HUES6 (cell line): Measurements from ENCODE around the gene CCDC54.
A peak's percentile ranks its signal among the peaks of the same experiment; 100 is the strongest.

Source experiments
- H3K27ac ChIP-seq: 2 replicates; pipeline ENCODE4 v1.7.0; 2013; ENCODE audit warnings: low read depth, mild to moderate bottlenecking, low read length, inconsistent platforms
- H3K27me3 ChIP-seq: 2 replicates; pipeline ENCODE4 v1.6.1; 2013; ENCODE audit warnings: low read length; ENCODE audit not compliant: control insufficient read depth, insufficient read depth
- H3K36me3 ChIP-seq: 2 replicates; pipeline ENCODE4 v1.6.1; 2013; ENCODE audit warnings: low read length; ENCODE audit not compliant: control insufficient read depth, insufficient read depth
- H3K4me1 ChIP-seq: 2 replicates; pipeline ENCODE4 v1.6.1; 2013; ENCODE audit warnings: low read length; ENCODE audit not compliant: control insufficient read depth, insufficient read depth
- H3K4me3 ChIP-seq: 2 replicates; pipeline ENCODE4 v1.5.1; 2013; ENCODE audit warnings: low read depth, low read length
- H3K9ac ChIP-seq: one replicate; pipeline ENCODE4 v1.6.1; 2013; ENCODE audit warnings: mild to moderate bottlenecking, low read length
- H3K9me3 ChIP-seq: 2 replicates; pipeline ENCODE4 v1.6.1; 2013; ENCODE audit warnings: low read depth, low read length; ENCODE audit not compliant: control insufficient read depth, insufficient read depth

The CCDC54 gene

GRCh38 chr3:107366766-107367165 is 10.5 kb upstream of the CCDC54 start:
- peaks cover 12% of the 10 kb centered on the region; the same call in 1 of the 2 replicates for H3K4me1 ChIP-seq
- H3K27me3 ChIP-seq, result no peaks in the 10 kb centered on the region
- no peak overlapping the region for H3K9ac ChIP-seq
- peak overlapping the region; percentile 49; the same call in 1 of the 2 replicates for H3K27ac ChIP-seq
- no peaks in the 10 kb centered on the region for H3K36me3 ChIP-seq
- H3K4me3 ChIP-seq, result no peak overlapping the region
- 0 out of 2 replicates have a peak, but pooled peaks cover 2% of the 10 kb centered on the region for H3K9me3 ChIP-seq

GRCh38 chr3:107367353-107367752 is 9.9 kb upstream of the CCDC54 start:
- Histone ChIP-seq H3K4me3 (no peak overlapping the region), H3K9me3 (0 out of 2 replicates have a peak, but pooled peaks cover 2% of the 10 kb centered on the region), H3K4me1 (peaks cover 12% of the 10 kb centered on the region; the same call in 1 of the 2 replicates), H3K27ac (peak overlapping the region; percentile 49), H3K27me3 (no peaks in the 10 kb centered on the region), H3K36me3 (no peaks in the 10 kb centered on the region), H3K9ac (no peak overlapping the region)

- Histone ChIP-seq H3K9me3 (0 out of 2 replicates have a peak, but pooled peaks cover 2% of the 10 kb centered on the region), H3K27me3 (no peaks in the 10 kb centered on the region), H3K4me3 (no peak overlapping the region), H3K9ac (no peak overlapping the region), H3K4me1 (peaks cover 12% of the 10 kb centered on the region; the same call in 1 of the 2 replicates), H3K27ac (no peak overlapping the region), H3K36me3 (no peaks in the 10 kb centered on the region)
Observed at GRCh38 chr3:107368654-107369398, 8.4 kb upstream of the CCDC54 start.

- Histone ChIP-seq H3K4me3 (no peak overlapping the region), H3K27me3 (no peaks in the 10 kb centered on the region), H3K36me3 (no peaks in the 10 kb centered on the region), H3K4me1 (peaks cover 12% of the 10 kb centered on the region; the same call in 1 of the 2 replicates), H3K27ac (no peak overlapping the region), H3K9ac (no peak overlapping the region), H3K9me3 (0 out of 2 replicates have a peak, but pooled peaks cover 2% of the 10 kb centered on the region)
Observed at GRCh38 chr3:107369791-107370190, 7.4 kb upstream of the CCDC54 start.

- H3K27ac ChIP-seq, result no peak overlapping the region
- 0 out of 2 replicates have a peak, but pooled peaks cover 2% of the 10 kb centered on the region for H3K9me3 ChIP-seq
- H3K36me3 ChIP-seq, result no peaks in the 10 kb centered on the region
- H3K4me1 ChIP-seq, result peaks cover 12% of the 10 kb centered on the region; the same call in 1 of the 2 replicates
- H3K9ac ChIP-seq, result no peak overlapping the region
- no peak overlapping the region for H3K4me3 ChIP-seq
- no peaks in the 10 kb centered on the region for H3K27me3 ChIP-seq
Observed at GRCh38 chr3:107370907-107371306, 6.3 kb upstream of the CCDC54 start.

GRCh38 chr3:107372506-107372905 is 4.7 kb upstream of the CCDC54 start:
- no peak overlapping the region for H3K4me3 ChIP-seq
- H3K9me3 ChIP-seq, result 0 out of 2 replicates have a peak, but pooled peaks cover 2% of the 10 kb centered on the region
- H3K36me3 ChIP-seq, result no peaks in the 10 kb centered on the region
- no peak overlapping the region for H3K9ac ChIP-seq
- no peak overlapping the region for H3K27ac ChIP-seq
- H3K27me3 ChIP-seq, result no peaks in the 10 kb centered on the region
- peaks cover under 1% of the 10 kb centered on the region; the same call in 1 of the 2 replicates for H3K4me1 ChIP-seq

- Histone ChIP-seq H3K4me3 (no peak overlapping the region), H3K27ac (no peak overlapping the region), H3K9me3 (no peaks in the 10 kb centered on the region), H3K27me3 (no peaks in the 10 kb centered on the region), H3K36me3 (no peaks in the 10 kb centered on the region), H3K9ac (no peak overlapping the region), H3K4me1 (no peaks in the 10 kb centered on the region)
Observed at GRCh38 chr3:107373896-107374295, 3.3 kb upstream of the CCDC54 start.

- no peak overlapping the region for H3K27ac ChIP-seq
Observed at GRCh38 chr3:107375682-107376081, 1.6 kb upstream of the CCDC54 start.

GRCh38 chr3:107382631-107383030 is 5.4 kb downstream of the CCDC54 start:
- H3K27me3 ChIP-seq, result no peaks in the 10 kb centered on the region
- no peak overlapping the region for H3K4me3 ChIP-seq
- H3K27ac ChIP-seq, result no peak overlapping the region
- peaks cover 27% of the 10 kb centered on the region for H3K4me1 ChIP-seq
- no peak overlapping the region for H3K9ac ChIP-seq
- H3K9me3 ChIP-seq, result no peaks in the 10 kb centered on the region
- H3K36me3 ChIP-seq, result no peaks in the 10 kb centered on the region

More at GRCh38 chr3:107375682-107376081, 1.6 kb upstream of the CCDC54 start:
- Histone ChIP-seq H3K9me3 (no peaks in the 10 kb centered on the region), H3K36me3 (no peaks in the 10 kb centered on the region), H3K27me3 (no peaks in the 10 kb centered on the region), H3K4me3 (no peak overlapping the region), H3K9ac (no peak overlapping the region), H3K4me1 (no peaks in the 10 kb centered on the region)

GRCh38 chr3:107384428-107384827 is 7.2 kb downstream of the CCDC54 start:
- H3K27me3 ChIP-seq, result no peaks in the 10 kb centered on the region
- H3K36me3 ChIP-seq, result no peaks in the 10 kb centered on the region
- peak overlapping the region; percentile 70 for H3K27ac ChIP-seq
- no peaks in the 10 kb centered on the region for H3K9me3 ChIP-seq
- peaks cover 27% of the 10 kb centered on the region for H3K4me1 ChIP-seq
- H3K4me3 ChIP-seq, result no peak overlapping the region
- no peak overlapping the region for H3K9ac ChIP-seq

GRCh38 chr3:107384907-107385306 is 7.7 kb downstream of the CCDC54 start:
- peak overlapping the region; percentile 70 for H3K27ac ChIP-seq
- H3K9me3 ChIP-seq, result no peaks in the 10 kb centered on the region
- no peak overlapping the region for H3K4me3 ChIP-seq
- H3K4me1 ChIP-seq, result peaks cover 27% of the 10 kb centered on the region
- no peak overlapping the region for H3K9ac ChIP-seq
- H3K36me3 ChIP-seq, result no peaks in the 10 kb centered on the region
- H3K27me3 ChIP-seq, result no peaks in the 10 kb centered on the region
